ENCODE measurements around the gene SLC2A11.

The SLC2A11 gene, protein sequence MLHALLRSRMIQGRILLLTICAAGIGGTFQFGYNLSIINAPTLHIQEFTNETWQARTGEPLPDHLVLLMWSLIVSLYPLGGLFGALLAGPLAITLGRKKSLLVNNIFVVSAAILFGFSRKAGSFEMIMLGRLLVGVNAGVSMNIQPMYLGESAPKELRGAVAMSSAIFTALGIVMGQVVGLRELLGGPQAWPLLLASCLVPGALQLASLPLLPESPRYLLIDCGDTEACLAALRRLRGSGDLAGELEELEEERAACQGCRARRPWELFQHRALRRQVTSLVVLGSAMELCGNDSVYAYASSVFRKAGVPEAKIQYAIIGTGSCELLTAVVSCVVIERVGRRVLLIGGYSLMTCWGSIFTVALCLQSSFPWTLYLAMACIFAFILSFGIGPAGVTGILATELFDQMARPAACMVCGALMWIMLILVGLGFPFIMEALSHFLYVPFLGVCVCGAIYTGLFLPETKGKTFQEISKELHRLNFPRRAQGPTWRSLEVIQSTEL

DNA sequence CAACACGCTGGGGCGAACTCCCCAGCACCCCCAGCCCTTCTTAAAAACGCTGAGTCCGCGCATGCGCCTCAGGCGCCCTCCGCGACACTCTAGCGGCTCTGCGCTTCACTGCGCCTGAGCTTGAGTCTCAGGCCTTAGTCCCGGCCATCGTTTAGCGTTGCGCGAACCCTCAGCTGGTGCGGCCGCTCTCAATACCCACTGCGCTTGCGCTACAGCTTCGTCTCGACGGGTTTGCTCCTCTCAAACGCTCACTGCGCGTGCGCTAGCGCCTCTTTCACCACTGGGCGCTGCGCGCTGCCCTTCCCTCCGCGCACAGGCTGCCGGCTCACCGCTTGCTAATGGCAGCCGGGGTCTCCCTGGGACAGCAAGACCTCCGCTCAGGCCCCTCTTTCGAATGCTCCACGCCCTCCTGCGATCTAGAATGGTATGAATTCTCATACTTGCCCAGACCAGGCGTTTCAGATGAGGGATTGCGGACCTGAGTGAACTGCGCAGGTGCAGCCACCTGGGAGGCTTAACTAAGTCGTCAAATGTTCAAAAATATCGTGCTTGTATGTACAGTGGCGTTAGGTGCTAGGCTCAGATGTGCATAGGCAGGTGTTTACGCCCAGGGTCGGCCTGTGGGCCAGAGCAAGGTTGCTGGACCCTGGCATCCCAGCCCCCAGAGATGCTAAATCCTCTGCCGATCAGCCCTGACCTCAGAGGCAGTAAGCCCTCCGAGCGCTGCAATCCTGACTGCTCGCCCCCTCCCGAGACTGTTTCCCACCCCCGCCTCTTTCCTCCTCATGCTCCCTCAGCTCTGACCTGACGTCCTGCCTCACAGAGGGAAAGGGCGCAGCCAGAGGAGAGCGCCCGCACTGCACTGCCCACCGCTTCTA is at the start of gene SLC2A11:
Gene SLC2A11 (plus strand): TSS at position 270 of the 878 bp plus-strand sequence. CDS start 125 bp downstream, at position 395.
- no peak for FAIRE-seq

- no peak for FAIRE-seq
Observed at GRCh38 chr22:23812378-23812777, 45.3 kb upstream of the SLC2A11 start.

DNA sequence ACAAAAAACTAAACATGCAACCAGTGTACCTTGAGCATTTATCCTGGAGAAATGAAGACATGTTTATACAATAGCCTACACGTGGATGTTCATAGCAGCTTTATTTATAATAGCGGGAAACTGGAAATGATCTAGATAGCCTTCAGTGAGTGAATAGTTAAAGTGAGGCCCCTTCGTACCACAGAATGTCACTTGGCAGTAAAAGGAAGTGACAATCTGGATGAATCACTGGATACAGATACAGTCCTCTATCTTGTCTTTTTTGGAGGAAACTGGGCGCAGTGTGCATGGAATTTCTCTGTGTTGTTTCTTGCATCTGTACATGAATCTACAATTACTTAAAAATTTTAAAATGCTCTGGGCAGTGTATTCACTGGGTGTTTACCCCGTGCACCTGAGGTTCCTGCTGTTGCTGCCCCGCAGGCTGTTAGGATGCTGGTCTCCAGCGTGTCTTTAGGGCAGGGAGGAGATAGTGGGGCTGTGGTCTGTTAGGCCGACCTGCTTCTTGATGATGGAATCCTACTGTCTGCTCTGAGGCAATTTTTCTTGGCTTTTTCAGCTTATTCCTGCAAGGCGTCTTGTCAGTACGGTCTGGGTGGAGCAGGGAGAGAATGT is 42.0 kb upstream of the SLC2A11 start:
- FAIRE-seq, result no peak

- no peak for FAIRE-seq
Observed at GRCh38 chr22:23816156-23816976, 41.3 kb upstream of the SLC2A11 start.

DNA sequence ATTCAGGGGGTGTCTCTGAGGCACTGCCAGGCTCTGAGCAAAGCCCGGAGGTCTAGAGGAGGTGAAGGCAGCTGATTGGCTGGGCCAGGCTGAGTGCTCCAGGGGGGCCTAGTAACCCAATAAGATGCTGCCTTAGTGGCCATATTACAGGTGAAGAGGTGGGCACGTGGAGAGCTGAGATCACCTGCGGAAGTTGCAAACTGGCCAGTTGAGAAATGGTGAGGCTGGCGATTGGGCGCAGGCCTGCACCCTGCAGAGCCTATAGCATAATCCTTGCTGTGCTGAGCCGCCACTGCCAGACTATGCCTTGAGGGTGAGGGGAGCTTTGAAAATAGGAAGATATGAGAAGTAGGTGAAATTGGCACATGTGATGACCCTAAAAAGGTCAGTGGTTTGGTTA is 40.5 kb upstream of the SLC2A11 start:
- FAIRE-seq, result no peak

DNA sequence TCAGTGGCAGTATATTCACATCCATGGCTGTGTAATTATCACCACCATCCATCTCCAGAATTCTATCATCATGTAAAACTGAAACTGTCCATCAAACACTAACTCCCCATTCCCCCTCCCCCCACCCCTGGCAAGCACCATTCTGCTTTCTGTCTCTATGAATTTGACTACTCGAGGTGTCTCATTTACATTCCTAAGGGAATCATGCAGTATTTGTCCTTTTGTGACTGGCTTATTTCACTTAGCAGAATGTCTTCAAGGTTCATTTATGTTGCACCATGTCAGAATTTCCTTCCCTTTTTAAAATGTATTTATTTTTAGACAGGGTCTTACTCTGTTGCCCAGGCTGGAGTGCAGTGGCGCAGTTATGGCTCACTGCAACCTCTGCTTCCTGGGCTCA is 39.1 kb upstream of the SLC2A11 start:
- no peak for FAIRE-seq

DNA sequence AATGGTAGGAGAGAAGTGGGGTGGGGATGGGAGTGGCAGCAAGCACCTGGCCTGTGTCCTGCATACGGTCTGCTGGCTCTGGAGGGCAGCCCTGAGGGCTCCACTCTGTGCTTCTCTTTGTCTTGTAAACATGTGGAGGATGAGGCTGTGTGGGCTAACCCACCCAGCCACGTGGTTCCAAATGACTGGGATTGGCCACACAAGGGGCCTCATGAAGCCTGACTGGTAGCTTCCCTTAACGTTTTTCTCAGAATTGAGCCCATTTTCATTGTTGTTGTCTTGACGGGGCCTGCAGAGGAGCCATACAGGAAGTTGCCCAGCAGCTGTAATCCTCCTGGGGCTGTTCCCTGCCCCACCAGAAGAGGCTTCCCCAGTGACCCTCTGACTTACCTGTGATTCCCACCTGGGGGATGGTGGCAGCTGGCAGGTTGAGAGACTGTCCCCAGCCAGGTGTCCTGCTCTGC is 36.9 kb upstream of the SLC2A11 start:
- FAIRE-seq, result no peak

- no peak for FAIRE-seq
Observed at GRCh38 chr22:23822101-23822671, 35.5 kb upstream of the SLC2A11 start.

DNA sequence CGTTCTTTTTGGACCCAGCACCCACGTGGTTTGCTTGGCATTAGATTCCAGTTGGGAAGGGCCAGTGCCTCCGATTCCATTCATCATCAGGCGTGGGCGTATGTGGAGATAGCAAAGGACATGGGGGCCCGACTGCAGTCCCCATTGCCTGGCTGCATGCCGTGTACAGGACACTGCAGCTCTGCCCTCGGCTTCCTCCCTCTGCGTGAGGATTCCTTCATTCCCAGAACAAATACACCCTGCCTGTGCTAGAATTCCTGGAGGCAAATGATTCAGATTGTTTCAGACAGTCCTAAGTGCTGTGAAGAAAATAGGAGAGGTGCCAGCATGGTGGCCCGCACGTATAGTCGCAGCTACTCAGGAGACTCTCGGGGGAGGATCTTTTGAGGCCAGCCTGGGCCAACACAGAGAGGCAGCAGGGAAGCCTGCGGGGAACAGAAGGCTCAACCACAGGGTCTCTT is 34.3 kb upstream of the SLC2A11 start:
- no peak for FAIRE-seq

- FAIRE-seq, result no peak
Observed at GRCh38 chr22:23824476-23825245, 33.0 kb upstream of the SLC2A11 start.

GRCh38 chr22:23825246-23825905 is 32.3 kb upstream of the SLC2A11 start:
- FAIRE-seq, result no peak

DNA sequence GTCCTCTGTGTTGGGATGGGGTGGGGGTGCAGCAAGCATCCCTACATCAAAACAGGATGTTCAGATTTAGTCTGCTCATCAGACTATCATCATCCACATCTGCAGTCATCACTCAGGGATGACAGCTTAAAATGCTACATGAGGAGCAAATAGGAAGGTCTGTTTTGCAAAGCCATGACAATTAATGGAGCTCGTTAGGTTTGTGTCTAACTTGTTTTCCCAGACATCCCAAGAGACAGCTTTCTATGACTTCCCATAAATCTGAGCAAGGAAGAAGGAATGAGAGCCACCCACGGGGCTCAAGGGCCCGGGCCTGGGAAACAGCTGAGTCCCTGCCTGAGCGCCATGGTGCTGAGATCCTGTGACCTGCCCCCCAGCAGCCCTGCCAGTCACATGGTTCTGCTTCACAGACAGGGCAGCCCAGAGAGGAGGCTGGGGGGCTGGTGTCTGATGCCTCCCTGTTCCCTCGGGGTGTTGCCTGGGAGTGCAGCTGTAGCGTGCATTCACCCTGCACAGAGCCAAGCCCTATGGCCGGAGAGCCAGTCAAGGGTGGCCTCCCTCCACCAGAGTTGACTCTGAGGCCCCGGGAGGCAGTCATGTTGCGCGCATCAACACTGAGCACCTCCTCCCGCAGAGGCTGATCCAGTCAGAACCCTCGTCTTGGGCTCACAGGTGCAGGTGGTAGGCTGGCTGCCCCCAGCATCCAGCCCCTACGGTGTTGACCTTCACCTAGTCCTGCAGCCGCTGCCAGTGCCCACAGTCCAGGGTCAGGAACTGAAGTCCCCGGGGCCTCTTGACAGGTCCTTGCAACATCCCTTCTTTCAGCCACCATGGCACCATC is 30.9 kb upstream of the SLC2A11 start:
- FAIRE-seq, result no peak

DNA sequence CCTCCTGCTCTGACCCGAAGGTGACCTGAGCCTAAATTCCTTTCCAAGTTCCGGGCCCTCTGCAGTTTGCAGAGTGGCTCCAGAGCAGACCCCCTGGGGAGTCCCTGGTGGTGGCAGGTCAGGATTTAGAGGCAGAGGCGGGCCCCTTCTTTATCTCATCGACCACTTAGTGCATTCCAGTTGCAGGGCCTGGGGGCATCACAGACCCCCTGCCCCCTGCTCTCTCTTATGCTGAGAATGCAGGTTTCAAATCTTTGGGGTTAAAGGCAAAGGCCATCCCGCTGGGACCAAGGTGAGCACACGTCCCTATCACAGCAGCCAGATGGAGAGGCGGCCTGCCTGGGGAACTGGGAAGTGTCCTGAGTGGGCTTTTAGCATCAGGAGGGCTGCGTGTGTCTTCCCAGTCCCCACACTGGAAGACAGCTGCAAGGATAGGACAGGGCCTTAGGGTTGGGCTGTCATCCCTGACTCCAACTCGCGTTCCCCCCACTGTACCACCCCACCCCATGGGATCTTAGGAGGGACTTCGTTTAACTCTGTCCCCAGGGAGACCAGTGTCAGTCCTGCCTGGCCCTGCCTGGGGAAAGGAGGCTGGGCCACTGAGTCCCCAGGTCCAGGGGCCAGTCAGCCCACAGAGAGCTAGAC is 30.2 kb upstream of the SLC2A11 start:
- no peak for FAIRE-seq

DNA sequence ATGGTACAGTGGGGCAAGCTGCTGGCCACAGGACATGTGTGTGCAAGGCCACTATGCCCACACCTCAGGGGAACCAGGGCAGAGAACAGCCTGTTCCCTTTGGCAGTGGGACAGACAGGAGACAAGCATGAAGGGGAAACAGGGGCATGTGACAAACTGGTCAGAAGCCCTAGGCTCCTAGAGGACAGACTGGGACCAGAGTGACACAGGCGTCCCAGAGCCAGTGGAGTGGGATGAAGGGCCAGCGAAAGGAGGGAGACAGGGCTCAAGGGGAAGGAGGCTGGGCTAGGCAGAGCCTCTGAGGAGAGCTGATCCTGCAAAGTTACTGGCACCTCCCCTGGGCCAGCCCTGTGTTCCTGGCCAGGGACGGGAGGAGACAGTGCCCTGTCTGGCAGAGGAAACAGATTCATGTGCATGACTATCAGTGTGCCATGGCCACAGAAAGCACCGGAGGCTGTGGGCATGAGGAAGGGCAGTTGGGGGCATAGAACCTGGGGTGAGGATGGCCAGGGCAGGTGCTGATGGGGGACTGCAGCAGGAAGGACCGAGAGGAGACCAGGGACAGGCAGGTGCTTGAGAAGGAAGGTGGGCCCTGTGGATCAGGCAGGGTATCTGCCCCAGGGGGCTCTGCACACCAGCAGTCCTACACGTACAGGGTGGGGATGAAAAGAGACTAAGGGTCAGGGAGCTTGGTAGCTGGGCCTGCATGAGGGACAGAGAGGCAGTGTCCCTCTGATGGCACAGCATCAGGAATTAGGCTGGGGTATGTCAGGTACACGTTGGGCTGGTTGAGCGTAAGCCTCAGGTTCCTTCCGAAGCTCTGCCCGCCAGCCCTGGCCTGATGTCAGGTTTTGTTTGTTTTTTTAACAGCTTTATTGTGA is 28.6 kb upstream of the SLC2A11 start:
- no peak for FAIRE-seq

DNA sequence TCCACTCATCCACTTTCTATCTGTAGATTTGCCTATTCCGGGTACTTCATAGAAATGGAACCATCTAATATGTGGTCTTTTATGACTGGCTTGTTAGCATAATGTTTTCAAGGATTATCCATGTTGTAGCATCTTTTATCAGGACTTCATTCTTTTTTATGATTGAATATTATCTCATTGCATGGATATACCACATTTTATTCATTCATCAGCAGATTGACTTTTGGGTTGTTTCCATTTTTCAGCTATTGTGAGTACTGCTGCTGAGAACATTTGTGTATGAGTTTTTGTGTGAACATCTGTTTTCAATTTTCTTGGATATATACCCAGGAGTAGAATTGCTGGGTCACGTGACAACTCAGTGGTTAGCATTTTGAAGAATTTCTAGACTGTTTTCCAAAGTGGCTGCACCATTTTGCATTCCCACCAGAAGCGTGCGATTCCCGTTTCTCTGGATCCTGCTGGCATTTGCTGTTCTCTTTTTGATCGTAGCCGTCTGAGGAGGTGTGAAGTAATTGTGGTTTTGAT is 27.8 kb upstream of the SLC2A11 start:
- FAIRE-seq, result no peak

DNA sequence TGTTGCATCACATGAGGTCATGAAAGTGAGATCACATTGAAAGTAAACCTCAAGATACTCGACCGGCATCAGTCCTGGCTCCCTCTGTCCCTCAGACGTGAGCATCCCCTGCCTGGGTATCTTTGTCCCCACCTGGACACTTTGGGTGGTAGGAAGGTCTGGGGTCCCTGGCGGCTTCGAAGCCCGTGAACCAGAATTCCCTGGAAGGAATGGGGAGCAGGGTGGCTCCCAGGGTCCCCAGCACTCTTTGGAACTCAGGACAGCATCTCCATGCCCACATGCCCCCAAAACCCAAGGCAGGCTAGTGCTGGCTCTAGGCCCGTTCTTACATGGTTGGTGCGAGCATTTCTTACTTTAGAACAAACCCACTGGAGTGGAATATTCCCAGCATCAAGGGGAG is 26.4 kb upstream of the SLC2A11 start:
- no peak for FAIRE-seq

- FAIRE-seq, result no peak
Observed at GRCh38 chr22:23831781-23832180, 25.9 kb upstream of the SLC2A11 start.

Data from islet of Langerhans (tissue), 1 donor.